HG03064 (cell line): ENCODE data around the gene MSANTD1.

Experiments
- ATAC-seq: cut with Tn5 transposase; IDR thresholded peaks from one replicate; pipeline ENCODE4 v1.9.1; 2021; ENCODE audit warnings: low read depth; ENCODE audit not compliant: unreplicated experiment

MSANTD1 gene

GRCh38 chr4:3248811-3249661, at the start of gene MSANTD1:
TSS of gene MSANTD1 (plus strand) at chr4:3249159. CDS start at chr4:3249223, 64 bp downstream.
- ATAC-seq: no peak

- no peak for ATAC-seq
Observed at GRCh38 chr4:3199653-3200422, 49.1 kb upstream of the MSANTD1 start.

- no peak for ATAC-seq
Observed at GRCh38 chr4:3200423-3201090, 48.4 kb upstream of the MSANTD1 start.

GRCh38 chr4:3201718-3202702, 46.9 kb upstream of the MSANTD1 start:
- no peak for ATAC-seq

- no peak for ATAC-seq
Observed at GRCh38 chr4:3202836-3203820, 45.8 kb upstream of the MSANTD1 start.

GRCh38 chr4:3203971-3204431, 45.0 kb upstream of the MSANTD1 start:
- ATAC-seq: no peak

GRCh38 chr4:3205995-3206394, 43.0 kb upstream of the MSANTD1 start:
- no peak for ATAC-seq

GRCh38 chr4:3206439-3207100, 42.4 kb upstream of the MSANTD1 start:
- ATAC-seq: no peak

- ATAC-seq: no peak
Observed at GRCh38 chr4:3207531-3208037, 41.4 kb upstream of the MSANTD1 start.

GRCh38 chr4:3208826-3209225, 40.1 kb upstream of the MSANTD1 start:
- ATAC-seq: no peak

GRCh38 chr4:3209551-3210325, 39.2 kb upstream of the MSANTD1 start:
- ATAC-seq: no peak

GRCh38 chr4:3210467-3210866, 38.5 kb upstream of the MSANTD1 start:
- no peak for ATAC-seq

- ATAC-seq: no peak
Observed at GRCh38 chr4:3211866-3212265, 37.1 kb upstream of the MSANTD1 start.

GRCh38 chr4:3212391-3213105, 36.4 kb upstream of the MSANTD1 start:
- no peak for ATAC-seq

GRCh38 chr4:3213106-3213425, 35.9 kb upstream of the MSANTD1 start:
- ATAC-seq: no peak

- no peak for ATAC-seq
Observed at GRCh38 chr4:3213661-3214250, 35.2 kb upstream of the MSANTD1 start.
